HepG2 (cell line): ENCODE results near the gene ST6GALNAC2. TPM values are rescaled to one million over a fixed set of nuclear protein-coding genes. Genes with fewer than 3 reads are reported as not detected.

Experiments
- ARID2 ChIP-seq: sonication (generic); formaldehyde crosslinking; IDR thresholded peaks from 2 replicates; pipeline ENCODE4 v1.8.1; 2022; ENCODE audit warnings: mild to moderate bottlenecking, missing genetic modification reagents, borderline replicate concordance
- MIXL1 ChIP-seq: IDR thresholded peaks from 2 replicates; pipeline ENCODE4 v1.6.1; 2016
- MTA1 ChIP-seq: sonication (generic); formaldehyde crosslinking; IDR thresholded peaks from 2 replicates; pipeline ENCODE4 v1.4.0; 2020; ENCODE audit warnings: missing genetic modification reagents, mild to moderate bottlenecking, borderline replicate concordance
- PTBP1 ChIP-seq: fragments of 200-400 bp; formaldehyde crosslinking; IDR thresholded peaks from 2 replicates; pipeline ENCODE4 v1.6.1; 2018; ENCODE audit warnings: low read length, low read depth; ENCODE audit not compliant: poor library complexity, severe bottlenecking
- SYNCRIP ChIP-seq: fragments of 200-400 bp; formaldehyde crosslinking; IDR thresholded peaks from 2 replicates; pipeline ENCODE4 v1.6.1; 2018; ENCODE audit warnings: mild to moderate bottlenecking, low read depth, low read length; ENCODE audit not compliant: insufficient read depth
- ZNF264 ChIP-seq: sonication (generic); formaldehyde crosslinking; IDR thresholded peaks from 2 replicates; pipeline ENCODE4 v1.4.0; 2020; ENCODE audit warnings: missing genetic modification reagents
- ZNF350 ChIP-seq: sonication (generic); formaldehyde crosslinking; IDR thresholded peaks from 2 replicates; pipeline ENCODE4 v1.4.0; 2020; ENCODE audit warnings: mild to moderate bottlenecking, low read depth, missing genetic modification reagents, borderline replicate concordance
- ZNF383 ChIP-seq: sonication (generic); formaldehyde crosslinking; IDR thresholded peaks from 2 replicates; pipeline ENCODE4 v1.4.0; 2020; ENCODE audit warnings: missing genetic modification reagents, mild to moderate bottlenecking, borderline replicate concordance
- ZNF713 ChIP-seq: sonication (generic); formaldehyde crosslinking; IDR thresholded peaks from 2 replicates; pipeline ENCODE4 v1.4.0; 2020; ENCODE audit warnings: mild to moderate bottlenecking, missing genetic modification reagents
- ZNF773 ChIP-seq: sonication (generic); formaldehyde crosslinking; IDR thresholded peaks from 2 replicates; pipeline ENCODE4 v1.4.0; 2020; ENCODE audit warnings: missing genetic modification reagents, borderline replicate concordance
- ZSCAN9 ChIP-seq: IDR thresholded peaks from 2 replicates; pipeline ENCODE4 v1.6.1; 2016; ENCODE audit warnings: borderline replicate concordance
- polyA plus RNA-seq, 8 experiments: library from polyadenylated mRNA; depleted of rRNA in 3 of 8; stranded (reverse) in 7 of 8; unstranded in 1 of 8; fragments of >200 nt; fragmentation: Illumina TruSeq in 4 of 8; extraction: Trizol in 4 of 8; gene quantifications; 2 replicates each; pipeline versions ENCODE4 v1.2.1 to v1.2.3, GENCODE V29; 2011 to 2016; ENCODE audit warnings: low read depth in 4 of 8, missing spikeins in 1 of 8, mixed read lengths in 1 of 8; ENCODE audit not compliant: insufficient read depth in 1 of 8
- total RNA-seq, 5 experiments: library from RNA; depleted of rRNA; stranded (reverse); fragments of >200 nt; fragmentation: Illumina TruSeq; extraction: Trizol; gene quantifications; 2 replicates each; pipeline ENCODE4 v1.2.3, GENCODE V29; 2016; ENCODE audit warnings: low read depth in 1 of 5
- TF ChIP-seq, protein P1 (sequence below): IDR thresholded peaks from 2 replicates; pipeline ENCODE4 v1.6.1; 2016; ENCODE audit warnings: mild to moderate bottlenecking, missing biosample characterization, missing genetic modification reagents
- TF ChIP-seq, protein P2 (sequence below): sonication (generic); formaldehyde crosslinking; IDR thresholded peaks from 2 replicates; pipeline ENCODE4 v1.8.1; 2023; ENCODE audit warnings: mild to moderate bottlenecking, missing genetic modification reagents
- TF ChIP-seq, protein P3 (sequence below): sonication (generic); formaldehyde crosslinking; IDR thresholded peaks from 2 replicates; pipeline ENCODE4 v1.5.0; 2020; ENCODE audit warnings: mild to moderate bottlenecking, missing genetic modification reagents, borderline replicate concordance
- TF ChIP-seq, protein P4 (sequence below): sonication (generic); formaldehyde crosslinking; IDR thresholded peaks from 2 replicates; pipeline ENCODE4 v1.4.0; 2020; ENCODE audit warnings: missing genetic modification reagents
- TF ChIP-seq, protein P5 (sequence below): sonication (generic); formaldehyde crosslinking; IDR thresholded peaks from 2 replicates; pipeline ENCODE4 v1.4.0; 2020; ENCODE audit warnings: missing genetic modification reagents, borderline replicate concordance

The ST6GALNAC2 gene
- total and polyA plus RNA-seq, 2 of the 13 experiments (the other 11 are each of a cell fraction or from before 2014, with no cell fraction given): 0.12 to 0.49 TPM

DNA sequence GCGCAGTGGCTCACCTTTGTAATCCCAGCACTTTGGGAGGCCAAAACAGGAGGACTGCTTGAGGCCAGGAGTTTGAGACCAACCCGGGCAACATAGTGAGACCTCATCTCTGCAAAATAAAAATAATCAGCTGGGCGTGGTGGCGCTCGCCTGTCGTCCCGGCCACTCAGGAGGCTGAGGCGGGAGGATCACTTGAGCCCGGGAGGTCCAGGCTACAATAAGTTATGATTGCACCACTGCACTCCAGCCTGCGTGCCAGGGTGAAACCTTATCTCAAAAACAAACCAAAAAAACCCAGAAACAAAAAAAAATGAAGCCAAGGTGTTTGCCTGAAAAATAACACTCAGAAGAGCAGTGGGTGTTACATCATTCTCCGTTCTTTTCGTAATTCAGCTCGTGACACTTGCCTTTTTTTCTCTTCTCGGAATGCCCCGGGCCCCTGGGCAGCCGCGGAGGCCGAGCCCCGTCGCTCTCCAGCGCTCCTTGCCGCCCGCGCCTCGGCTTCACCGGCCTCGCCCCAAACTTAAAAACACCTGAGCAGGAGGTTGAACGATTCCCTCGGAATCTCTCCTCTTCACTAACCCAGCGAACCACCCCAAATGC is 28.8 kb downstream of the ST6GALNAC2 start (continued):
- TF ChIP-seq ZNF383: no peak
- no peak for TF ChIP-seq SYNCRIP
- TF ChIP-seq, protein P1, sequence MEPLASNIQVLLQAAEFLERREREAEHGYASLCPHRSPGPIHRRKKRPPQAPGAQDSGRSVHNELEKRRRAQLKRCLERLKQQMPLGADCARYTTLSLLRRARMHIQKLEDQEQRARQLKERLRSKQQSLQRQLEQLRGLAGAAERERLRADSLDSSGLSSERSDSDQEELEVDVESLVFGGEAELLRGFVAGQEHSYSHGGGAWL (CRISPR knock-in tag): no peak
- TF ChIP-seq MIXL1 (CRISPR knock-in tag): no peak
- TF ChIP-seq ZNF350 (CRISPR knock-in tag): no peak
- no peak for TF ChIP-seq PTBP1
- TF ChIP-seq ZNF264 (CRISPR knock-in tag): peak; percentile 56; the same call in 1 of the 2 replicates
- peak; percentile 90; the same call in 1 of the 2 replicates for TF ChIP-seq ARID2
- TF ChIP-seq, protein P2, sequence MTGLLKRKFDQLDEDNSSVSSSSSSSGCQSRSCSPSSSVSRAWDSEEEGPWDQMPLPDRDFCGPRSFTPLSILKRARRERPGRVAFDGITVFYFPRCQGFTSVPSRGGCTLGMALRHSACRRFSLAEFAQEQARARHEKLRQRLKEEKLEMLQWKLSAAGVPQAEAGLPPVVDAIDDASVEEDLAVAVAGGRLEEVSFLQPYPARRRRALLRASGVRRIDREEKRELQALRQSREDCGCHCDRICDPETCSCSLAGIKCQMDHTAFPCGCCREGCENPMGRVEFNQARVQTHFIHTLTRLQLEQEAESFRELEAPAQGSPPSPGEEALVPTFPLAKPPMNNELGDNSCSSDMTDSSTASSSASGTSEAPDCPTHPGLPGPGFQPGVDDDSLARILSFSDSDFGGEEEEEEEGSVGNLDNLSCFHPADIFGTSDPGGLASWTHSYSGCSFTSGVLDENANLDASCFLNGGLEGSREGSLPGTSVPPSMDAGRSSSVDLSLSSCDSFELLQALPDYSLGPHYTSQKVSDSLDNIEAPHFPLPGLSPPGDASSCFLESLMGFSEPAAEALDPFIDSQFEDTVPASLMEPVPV (CRISPR knock-in tag): 0 out of 2 replicates have a peak, but pooled peaks have one; percentile 29
- TF ChIP-seq, protein P3, sequence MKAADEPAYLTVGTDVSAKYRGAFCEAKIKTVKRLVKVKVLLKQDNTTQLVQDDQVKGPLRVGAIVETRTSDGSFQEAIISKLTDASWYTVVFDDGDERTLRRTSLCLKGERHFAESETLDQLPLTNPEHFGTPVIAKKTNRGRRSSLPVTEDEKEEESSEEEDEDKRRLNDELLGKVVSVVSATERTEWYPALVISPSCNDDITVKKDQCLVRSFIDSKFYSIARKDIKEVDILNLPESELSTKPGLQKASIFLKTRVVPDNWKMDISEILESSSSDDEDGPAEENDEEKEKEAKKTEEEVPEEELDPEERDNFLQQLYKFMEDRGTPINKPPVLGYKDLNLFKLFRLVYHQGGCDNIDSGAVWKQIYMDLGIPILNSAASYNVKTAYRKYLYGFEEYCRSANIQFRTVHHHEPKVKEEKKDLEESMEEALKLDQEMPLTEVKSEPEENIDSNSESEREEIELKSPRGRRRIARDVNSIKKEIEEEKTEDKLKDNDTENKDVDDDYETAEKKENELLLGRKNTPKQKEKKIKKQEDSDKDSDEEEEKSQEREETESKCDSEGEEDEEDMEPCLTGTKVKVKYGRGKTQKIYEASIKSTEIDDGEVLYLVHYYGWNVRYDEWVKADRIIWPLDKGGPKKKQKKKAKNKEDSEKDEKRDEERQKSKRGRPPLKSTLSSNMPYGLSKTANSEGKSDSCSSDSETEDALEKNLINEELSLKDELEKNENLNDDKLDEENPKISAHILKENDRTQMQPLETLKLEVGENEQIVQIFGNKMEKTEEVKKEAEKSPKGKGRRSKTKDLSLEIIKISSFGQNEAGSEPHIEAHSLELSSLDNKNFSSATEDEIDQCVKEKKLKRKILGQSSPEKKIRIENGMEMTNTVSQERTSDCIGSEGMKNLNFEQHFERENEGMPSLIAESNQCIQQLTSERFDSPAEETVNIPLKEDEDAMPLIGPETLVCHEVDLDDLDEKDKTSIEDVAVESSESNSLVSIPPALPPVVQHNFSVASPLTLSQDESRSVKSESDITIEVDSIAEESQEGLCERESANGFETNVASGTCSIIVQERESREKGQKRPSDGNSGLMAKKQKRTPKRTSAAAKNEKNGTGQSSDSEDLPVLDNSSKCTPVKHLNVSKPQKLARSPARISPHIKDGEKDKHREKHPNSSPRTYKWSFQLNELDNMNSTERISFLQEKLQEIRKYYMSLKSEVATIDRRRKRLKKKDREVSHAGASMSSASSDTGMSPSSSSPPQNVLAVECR (CRISPR knock-in tag): no peak
- TF ChIP-seq ZNF713 (CRISPR knock-in tag): no peak
- no peak for TF ChIP-seq MTA1 (CRISPR knock-in tag)
- TF ChIP-seq, protein P4, sequence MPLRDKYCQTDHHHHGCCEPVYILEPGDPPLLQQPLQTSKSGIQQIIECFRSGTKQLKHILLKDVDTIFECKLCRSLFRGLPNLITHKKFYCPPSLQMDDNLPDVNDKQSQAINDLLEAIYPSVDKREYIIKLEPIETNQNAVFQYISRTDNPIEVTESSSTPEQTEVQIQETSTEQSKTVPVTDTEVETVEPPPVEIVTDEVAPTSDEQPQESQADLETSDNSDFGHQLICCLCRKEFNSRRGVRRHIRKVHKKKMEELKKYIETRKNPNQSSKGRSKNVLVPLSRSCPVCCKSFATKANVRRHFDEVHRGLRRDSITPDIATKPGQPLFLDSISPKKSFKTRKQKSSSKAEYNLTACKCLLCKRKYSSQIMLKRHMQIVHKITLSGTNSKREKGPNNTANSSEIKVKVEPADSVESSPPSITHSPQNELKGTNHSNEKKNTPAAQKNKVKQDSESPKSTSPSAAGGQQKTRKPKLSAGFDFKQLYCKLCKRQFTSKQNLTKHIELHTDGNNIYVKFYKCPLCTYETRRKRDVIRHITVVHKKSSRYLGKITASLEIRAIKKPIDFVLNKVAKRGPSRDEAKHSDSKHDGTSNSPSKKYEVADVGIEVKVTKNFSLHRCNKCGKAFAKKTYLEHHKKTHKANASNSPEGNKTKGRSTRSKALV (CRISPR knock-in tag): 0 out of 2 replicates have a peak, but pooled peaks have one; percentile 10
- TF ChIP-seq, protein P5, sequence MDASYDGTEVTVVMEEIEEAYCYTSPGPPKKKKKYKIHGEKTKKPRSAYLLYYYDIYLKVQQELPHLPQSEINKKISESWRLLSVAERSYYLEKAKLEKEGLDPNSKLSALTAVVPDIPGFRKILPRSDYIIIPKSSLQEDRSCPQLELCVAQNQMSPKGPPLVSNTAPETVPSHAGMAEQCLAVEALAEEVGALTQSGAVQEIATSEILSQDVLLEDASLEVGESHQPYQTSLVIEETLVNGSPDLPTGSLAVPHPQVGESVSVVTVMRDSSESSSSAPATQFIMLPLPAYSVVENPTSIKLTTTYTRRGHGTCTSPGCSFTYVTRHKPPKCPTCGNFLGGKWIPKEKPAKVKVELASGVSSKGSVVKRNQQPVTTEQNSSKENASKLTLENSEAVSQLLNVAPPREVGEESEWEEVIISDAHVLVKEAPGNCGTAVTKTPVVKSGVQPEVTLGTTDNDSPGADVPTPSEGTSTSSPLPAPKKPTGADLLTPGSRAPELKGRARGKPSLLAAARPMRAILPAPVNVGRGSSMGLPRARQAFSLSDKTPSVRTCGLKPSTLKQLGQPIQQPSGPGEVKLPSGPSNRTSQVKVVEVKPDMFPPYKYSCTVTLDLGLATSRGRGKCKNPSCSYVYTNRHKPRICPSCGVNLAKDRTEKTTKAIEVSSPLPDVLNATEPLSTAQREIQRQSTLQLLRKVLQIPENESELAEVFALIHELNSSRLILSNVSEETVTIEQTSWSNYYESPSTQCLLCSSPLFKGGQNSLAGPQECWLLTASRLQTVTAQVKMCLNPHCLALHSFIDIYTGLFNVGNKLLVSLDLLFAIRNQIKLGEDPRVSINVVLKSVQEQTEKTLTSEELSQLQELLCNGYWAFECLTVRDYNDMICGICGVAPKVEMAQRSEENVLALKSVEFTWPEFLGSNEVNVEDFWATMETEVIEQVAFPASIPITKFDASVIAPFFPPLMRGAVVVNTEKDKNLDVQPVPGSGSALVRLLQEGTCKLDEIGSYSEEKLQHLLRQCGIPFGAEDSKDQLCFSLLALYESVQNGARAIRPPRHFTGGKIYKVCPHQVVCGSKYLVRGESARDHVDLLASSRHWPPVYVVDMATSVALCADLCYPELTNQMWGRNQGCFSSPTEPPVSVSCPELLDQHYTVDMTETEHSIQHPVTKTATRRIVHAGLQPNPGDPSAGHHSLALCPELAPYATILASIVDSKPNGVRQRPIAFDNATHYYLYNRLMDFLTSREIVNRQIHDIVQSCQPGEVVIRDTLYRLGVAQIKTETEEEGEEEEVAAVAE (CRISPR knock-in tag): 0 out of 2 replicates have a peak, but pooled peaks have one; percentile 23
- TF ChIP-seq ZNF773 (CRISPR knock-in tag): peak; percentile 49; the same call in 1 of the 2 replicates
- 0 out of 2 replicates have a peak, but pooled peaks have one; percentile 9 for TF ChIP-seq ZSCAN9 (CRISPR knock-in tag)
